ENCODE measurements around the gene STOX2. TPM values are rescaled to one million over a fixed set of nuclear protein-coding genes. Genes with fewer than 3 reads are reported as not detected.

Gene STOX2
- total and polyA plus RNA-seq, 2 of the 8 experiments (the other 6 are each of a cell fraction or from before 2014, with no cell fraction given): 5.5 to 20.0 TPM

GRCh38 chr4:183898456-183898855 is 6.7 kb upstream of the STOX2 start (continued):
- TF ChIP-seq NANOG (IDR thresholded peaks at IDR 0.05; ENCODE audit: insufficient read depth, low read depth, low read length, poor library complexity, severe bottlenecking) (no peak), CEBPB (IDR thresholded peaks at IDR 0.05; ENCODE audit: low read depth, low read length) (no peak), POLR2A (IDR thresholded peaks at IDR 0.05; ENCODE audit: control extremely low read depth in 1 of 2, low read depth in 2 of 2, low read length in 2 of 2) (no peak), RBBP5 (IDR thresholded peaks at IDR 0.05; ENCODE audit: borderline replicate concordance, low read depth, low read length) (no peak)
- TF ChIP-seq, protein P1, sequence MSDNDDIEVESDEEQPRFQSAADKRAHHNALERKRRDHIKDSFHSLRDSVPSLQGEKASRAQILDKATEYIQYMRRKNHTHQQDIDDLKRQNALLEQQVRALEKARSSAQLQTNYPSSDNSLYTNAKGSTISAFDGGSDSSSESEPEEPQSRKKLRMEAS (IDR thresholded peaks at IDR 0.05): no peak
